ENCODE results near the gene MFSD11.

- TF ChIP-seq CEBPB (IDR thresholded peaks at IDR 0.05) = no peak
- TF ChIP-seq TAF1 (IDR thresholded peaks at IDR 0.05; ENCODE audit: low read depth) = no peak; the same call in 1 of the 2 replicates
- TF ChIP-seq EP300 (IDR thresholded peaks at IDR 0.05; ENCODE audit: borderline replicate concordance) = no peak
- TF ChIP-seq, protein P1, sequence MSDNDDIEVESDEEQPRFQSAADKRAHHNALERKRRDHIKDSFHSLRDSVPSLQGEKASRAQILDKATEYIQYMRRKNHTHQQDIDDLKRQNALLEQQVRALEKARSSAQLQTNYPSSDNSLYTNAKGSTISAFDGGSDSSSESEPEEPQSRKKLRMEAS (IDR thresholded peaks at IDR 0.05) = peak; percentile 80
Measured at GRCh38 chr17:76737676-76738467, at the start of gene MFSD11.
